Daoy (cell line): ENCODE measurements around the gene ANKRD50. TPM values are rescaled to one million over a fixed set of nuclear protein-coding genes. Genes with fewer than 3 reads are reported as not detected.

Experiments used
- DNase-seq: peaks from one replicate; pipeline ENCODE4 v3.0.0-alpha.2; 2015; ENCODE audit warnings: low read depth
- total RNA-seq: library from RNA; depleted of rRNA; stranded (reverse); fragments of >200 nt; shearing (Covaris generic); gene quantifications from 2 replicates; pipeline ENCODE4 v1.2.3, GENCODE V29; 2014; rRNA removed

ANKRD50 gene
- total RNA-seq, result 2.8 and 3.2 TPM in 2 replicates

GRCh38 chr4:124712372-124713184 is at the start of gene ANKRD50:
Gene ANKRD50, minus strand, starts transcription at chr4:124712732. Its CDS starts 2,221 bp downstream, at chr4:124710511.
- peak; percentile 85 for DNase-seq

GRCh38 chr4:124757126-124757525 is 44.6 kb upstream of the ANKRD50 start:
- DNase-seq, result no peak

- no peak for DNase-seq
Observed at GRCh38 chr4:124754681-124755080, 42.1 kb upstream of the ANKRD50 start.

- DNase-seq, result no peak
Observed at GRCh38 chr4:124753941-124754581, 41.5 kb upstream of the ANKRD50 start.

- DNase-seq, result no peak
Observed at GRCh38 chr4:124749421-124749820, 36.9 kb upstream of the ANKRD50 start.

- no peak for DNase-seq
Observed at GRCh38 chr4:124748965-124749364, 36.4 kb upstream of the ANKRD50 start.

GRCh38 chr4:124745985-124746801 is 33.7 kb upstream of the ANKRD50 start:
- DNase-seq, result no peak

GRCh38 chr4:124743711-124744110 is 31.2 kb upstream of the ANKRD50 start:
- DNase-seq, result no peak

- no peak for DNase-seq
Observed at GRCh38 chr4:124740501-124740900, 28.0 kb upstream of the ANKRD50 start.

GRCh38 chr4:124738994-124739393 is 26.5 kb upstream of the ANKRD50 start:
- DNase-seq, result no peak

GRCh38 chr4:124737619-124738018 is 25.1 kb upstream of the ANKRD50 start:
- no peak for DNase-seq

GRCh38 chr4:124736526-124736925 is 24.0 kb upstream of the ANKRD50 start:
- DNase-seq, result no peak

GRCh38 chr4:124727331-124727890 is 14.9 kb upstream of the ANKRD50 start:
- no peak for DNase-seq

GRCh38 chr4:124726269-124726668 is 13.7 kb upstream of the ANKRD50 start:
- no peak for DNase-seq

GRCh38 chr4:124722071-124722470 is 9.5 kb upstream of the ANKRD50 start:
- DNase-seq, result no peak

- DNase-seq, result no peak
Observed at GRCh38 chr4:124717101-124717500, 4.6 kb upstream of the ANKRD50 start.

- peak; percentile 54 for DNase-seq
Observed at GRCh38 chr4:124713185-124713592, 657 bp upstream of the ANKRD50 start.

GRCh38 chr4:124711471-124712371 is 811 bp downstream of the ANKRD50 start:
- peak; percentile 58 for DNase-seq

- DNase-seq, result no peak
Observed at GRCh38 chr4:124710911-124711310, 1.6 kb downstream of the ANKRD50 start.

GRCh38 chr4:124710015-124710741 is 2.4 kb downstream of the ANKRD50 start:
- DNase-seq, result no peak
